Loucy (cell line): ENCODE measurements around the gene COL21A1.

Experiments used
- H2AFZ ChIP-seq: fragments of 200-600 bp; sonication (generic); 2 replicates; pipeline ENCODE4 v1.6.0; 2016; ENCODE audit warnings: antibody characterized with exemption, mild to moderate bottlenecking, low read length, moderate library complexity
- H3F3A ChIP-seq: fragments of 200-600 bp; 2 replicates; pipeline ENCODE4 v1.6.0; 2016; ENCODE audit warnings: antibody characterized with exemption, low read depth, mild to moderate bottlenecking
- H3K27me3 ChIP-seq: fragments of 200-600 bp; sonication (generic); 2 replicates; pipeline ENCODE4 v1.6.1; 2014; ENCODE audit warnings: low read length, mild to moderate bottlenecking; ENCODE audit not compliant: insufficient read depth, poor library complexity, severe bottlenecking
- H3K36me3 ChIP-seq: fragments of 200-600 bp; sonication (generic); 2 replicates; pipeline ENCODE4 v1.6.1; 2016; ENCODE audit warnings: low read length; ENCODE audit not compliant: insufficient read depth
- H3K4me1 ChIP-seq: fragments of 200-600 bp; sonication (generic); 2 replicates; pipeline ENCODE4 v1.5.1; 2014; ENCODE audit warnings: low read length, mild to moderate bottlenecking; ENCODE audit not compliant: insufficient read depth, poor library complexity, severe bottlenecking
- H3K4me2 ChIP-seq: fragments of 200-600 bp; sonication (generic); 2 replicates; pipeline ENCODE4 v1.6.0; 2014; ENCODE audit warnings: antibody characterized with exemption, low read length, low read depth, mild to moderate bottlenecking; ENCODE audit not compliant: poor library complexity, severe bottlenecking
- H3K4me3 ChIP-seq: fragments of 200-600 bp; sonication (generic); 2 replicates; pipeline ENCODE4 v1.5.1; 2014; ENCODE audit warnings: low read length, mild to moderate bottlenecking, mixed read lengths; ENCODE audit not compliant: poor library complexity, severe bottlenecking
- H3K79me2 ChIP-seq: fragments of 200-600 bp; sonication (generic); 2 replicates; pipeline ENCODE4 v1.6.1; 2014; ENCODE audit warnings: low read length; ENCODE audit not compliant: insufficient read depth
- H3K9ac ChIP-seq: fragments of 200-600 bp; sonication (generic); 2 replicates; pipeline ENCODE4 v1.6.0; 2014; ENCODE audit warnings: mild to moderate bottlenecking, low read depth, low read length, moderate library complexity; ENCODE audit not compliant: poor library complexity, severe bottlenecking
- H3K9me2 ChIP-seq: fragments of 200-600 bp; sonication (generic); replicated peaks from 2 replicates; pipeline ENCODE4 v1.6.1; 2016; ENCODE audit warnings: low read depth, low read length, mixed read lengths
- H3K9me3 ChIP-seq: fragments of 200-600 bp; sonication (generic); 2 replicates; pipeline ENCODE4 v1.6.1; 2014; ENCODE audit warnings: mild to moderate bottlenecking, antibody characterized with exemption, low read length, low read depth; ENCODE audit not compliant: insufficient read depth
- H4K20me1 ChIP-seq: fragments of 200-600 bp; sonication (generic); 2 replicates; pipeline ENCODE4 v1.6.0; 2014; ENCODE audit warnings: antibody characterized with exemption, low read length, mild to moderate bottlenecking; ENCODE audit not compliant: insufficient read depth, poor library complexity, severe bottlenecking
- EZH2phosphoT487 ChIP-seq: fragments of 200-600 bp; IDR thresholded peaks from 2 replicates; pipeline ENCODE4 v1.6.1; 2018; ENCODE audit warnings: antibody characterized with exemption, mild to moderate bottlenecking, moderate library complexity, borderline replicate concordance
- TF ChIP-seq, protein P1 (sequence below): fragments of 200-600 bp; sonication (generic); conservative IDR thresholded peaks from 2 replicates; pipeline ENCODE4 v1.5.1; 2014; ENCODE audit warnings: mild to moderate bottlenecking, antibody characterized with exemption, low read length

The COL21A1 gene

GRCh38 chr6:56009636-56010035 is 237.7 kb downstream of the COL21A1 start:
- no peak overlapping the region for H3K4me2 ChIP-seq
- no peak overlapping the region for H3K4me3 ChIP-seq
- H3K9me2 ChIP-seq: no peaks in the 10 kb centered on the region
- H4K20me1 ChIP-seq: no peaks in the 10 kb centered on the region
- TF ChIP-seq EZH2phosphoT487: no peak
- TF ChIP-seq, protein P1, sequence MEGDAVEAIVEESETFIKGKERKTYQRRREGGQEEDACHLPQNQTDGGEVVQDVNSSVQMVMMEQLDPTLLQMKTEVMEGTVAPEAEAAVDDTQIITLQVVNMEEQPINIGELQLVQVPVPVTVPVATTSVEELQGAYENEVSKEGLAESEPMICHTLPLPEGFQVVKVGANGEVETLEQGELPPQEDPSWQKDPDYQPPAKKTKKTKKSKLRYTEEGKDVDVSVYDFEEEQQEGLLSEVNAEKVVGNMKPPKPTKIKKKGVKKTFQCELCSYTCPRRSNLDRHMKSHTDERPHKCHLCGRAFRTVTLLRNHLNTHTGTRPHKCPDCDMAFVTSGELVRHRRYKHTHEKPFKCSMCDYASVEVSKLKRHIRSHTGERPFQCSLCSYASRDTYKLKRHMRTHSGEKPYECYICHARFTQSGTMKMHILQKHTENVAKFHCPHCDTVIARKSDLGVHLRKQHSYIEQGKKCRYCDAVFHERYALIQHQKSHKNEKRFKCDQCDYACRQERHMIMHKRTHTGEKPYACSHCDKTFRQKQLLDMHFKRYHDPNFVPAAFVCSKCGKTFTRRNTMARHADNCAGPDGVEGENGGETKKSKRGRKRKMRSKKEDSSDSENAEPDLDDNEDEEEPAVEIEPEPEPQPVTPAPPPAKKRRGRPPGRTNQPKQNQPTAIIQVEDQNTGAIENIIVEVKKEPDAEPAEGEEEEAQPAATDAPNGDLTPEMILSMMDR: no peak
- H3K9me3 ChIP-seq: no peaks in the 10 kb centered on the region
- H3K36me3 ChIP-seq: no peaks in the 10 kb centered on the region
- no peaks in the 10 kb centered on the region for H3K79me2 ChIP-seq
- no peak overlapping the region for H2AFZ ChIP-seq
- no peaks in the 10 kb centered on the region for H3K4me1 ChIP-seq
- no peak overlapping the region for H3K9ac ChIP-seq
- no peaks in the 10 kb centered on the region for H3F3A ChIP-seq
- H3K27me3 ChIP-seq: no peaks in the 10 kb centered on the region
